GM19328 (cell line): Measurements from ENCODE around the gene C1orf74.
A peak's percentile ranks its signal among the peaks of the same experiment; 100 is the strongest.

Experiments used
- ATAC-seq: cut with Tn5 transposase; IDR thresholded peaks from one replicate; pipeline ENCODE4 v1.9.1; 2021; ENCODE audit warnings: mild to moderate bottlenecking, moderate library complexity; ENCODE audit not compliant: unreplicated experiment

The C1orf74 gene

GRCh38 chr1:209772126-209772525, 12.2 kb downstream of the C1orf74 start:
- no peak for ATAC-seq

GRCh38 chr1:209770636-209771415, 13.5 kb downstream of the C1orf74 start:
- no peak for ATAC-seq

GRCh38 chr1:209769971-209770370, 14.4 kb downstream of the C1orf74 start:
- ATAC-seq: no peak

- ATAC-seq: peak; percentile 68
Measured at GRCh38 chr1:209769171-209769904, 15.0 kb downstream of the C1orf74 start.

GRCh38 chr1:209768354-209768774, 16.0 kb downstream of the C1orf74 start:
- ATAC-seq: peak; percentile 80

- no peak for ATAC-seq
Measured at GRCh38 chr1:209767706-209768105, 16.7 kb downstream of the C1orf74 start.

GRCh38 chr1:209767096-209767495, 17.3 kb downstream of the C1orf74 start:
- ATAC-seq: no peak

GRCh38 chr1:209766051-209766450, 18.3 kb downstream of the C1orf74 start:
- no peak for ATAC-seq

GRCh38 chr1:209761011-209761635, 23.2 kb downstream of the C1orf74 start:
- no peak for ATAC-seq

GRCh38 chr1:209759829-209760359, 24.5 kb downstream of the C1orf74 start:
- ATAC-seq: no peak

GRCh38 chr1:209758400-209758799, 26.0 kb downstream of the C1orf74 start:
- no peak for ATAC-seq

GRCh38 chr1:209756615-209757445, 27.5 kb downstream of the C1orf74 start:
- ATAC-seq: peak; percentile 34

GRCh38 chr1:209755926-209756614, 28.3 kb downstream of the C1orf74 start, which contains the start of gene TRAF3IP3:
TRAF3IP3 (plus strand) TSS chr1:209756053; CDS start chr1:209760040, 3,987 bp downstream.
- peak; percentile 62 for ATAC-seq

- ATAC-seq: no peak
Measured at GRCh38 chr1:209755256-209755655, 29.1 kb downstream of the C1orf74 start.

GRCh38 chr1:209752890-209753289, 31.5 kb downstream of the C1orf74 start:
- no peak for ATAC-seq

- peak; percentile 40 for ATAC-seq
Measured at GRCh38 chr1:209751627-209752231, 32.6 kb downstream of the C1orf74 start.

- ATAC-seq: no peak
Measured at GRCh38 chr1:209749670-209750323, 34.6 kb downstream of the C1orf74 start.

- no peak for ATAC-seq
Measured at GRCh38 chr1:209749205-209749604, 35.2 kb downstream of the C1orf74 start.

- no peak for ATAC-seq
Measured at GRCh38 chr1:209748620-209749019, 35.7 kb downstream of the C1orf74 start.
